Measurements from ENCODE around the gene C15orf40.
A peak's percentile ranks its signal among the peaks of the same experiment; 100 is the strongest.
"Not testable (repeated sequence)": the region's sequence is repeated elsewhere in the genome, so short reads cannot be mapped to it uniquely, and the experiment has no call there.

The C15orf40 gene

DNA sequence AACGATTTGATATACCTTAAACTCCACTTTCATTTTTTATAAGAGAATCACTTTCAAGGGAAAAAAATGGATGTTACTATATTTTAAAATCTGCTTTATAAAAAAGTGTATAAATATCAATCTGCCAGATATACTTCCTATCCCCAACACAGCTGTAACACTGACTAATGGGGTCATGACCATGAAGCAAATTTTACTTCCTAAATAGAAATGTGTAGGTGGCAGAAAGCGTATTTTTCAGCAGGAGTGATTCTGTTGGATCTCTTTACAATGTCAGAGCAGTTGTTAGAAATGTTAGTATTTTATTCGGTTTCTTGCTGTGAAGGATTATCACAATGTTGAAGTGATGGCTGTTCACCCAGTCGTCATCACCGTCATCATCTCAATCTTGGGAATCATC lies 5.5 kb upstream of the C15orf40 start:
- Histone ChIP-seq H3K36me3 (ENCODE audit: control insufficient read depth, insufficient read depth, low read length) (peaks cover 52% of the 10 kb centered on the region), H3K27me3 (ENCODE audit: control insufficient read depth, insufficient read depth, low read length) (no peaks in the 10 kb centered on the region), H3K27ac (ENCODE audit: low read depth, low read length) (no peak overlapping the region), H3K9ac (ENCODE audit: low read depth, low read length) (no peak overlapping the region), H3K9me3 (ENCODE audit: control insufficient read depth, insufficient read depth, low read length) (no peaks in the 10 kb centered on the region), H3K4me3 (ENCODE audit: low read depth, low read length) (no peak overlapping the region), H3K4me1 (ENCODE audit: control insufficient read depth, insufficient read depth, low read length) (peaks cover 2% of the 10 kb centered on the region)

DNA sequence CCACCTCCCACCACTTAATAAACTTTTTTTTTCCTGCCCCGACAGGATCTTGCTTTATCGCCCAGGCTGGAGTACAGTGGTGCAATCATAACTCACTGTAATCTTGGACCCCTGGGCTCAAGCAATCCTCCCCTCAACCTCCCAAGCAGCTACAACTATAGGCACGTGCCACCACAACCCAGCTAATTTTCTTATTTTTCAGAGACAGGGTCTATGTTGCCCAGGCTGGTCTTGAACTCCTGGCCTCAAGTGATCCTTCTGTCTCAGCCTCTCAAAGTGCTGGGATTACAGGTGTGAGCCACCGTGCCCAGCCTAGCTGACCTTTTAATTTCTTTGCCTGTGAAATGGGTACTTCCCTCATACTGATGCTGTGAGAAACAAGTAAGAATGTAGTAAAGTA lies 3.9 kb upstream of the C15orf40 start:
- Histone ChIP-seq H3K27me3 (ENCODE audit: control insufficient read depth, insufficient read depth, low read length) (no peaks in the 10 kb centered on the region), H3K9me3 (ENCODE audit: control insufficient read depth, insufficient read depth, low read length) (no peaks in the 10 kb centered on the region), H3K4me1 (ENCODE audit: control insufficient read depth, insufficient read depth, low read length) (peaks cover 6% of the 10 kb centered on the region), H3K27ac (ENCODE audit: low read depth, low read length) (no peak overlapping the region), H3K9ac (ENCODE audit: low read depth, low read length) (no peak overlapping the region), H3K4me3 (ENCODE audit: low read depth, low read length) (no peak overlapping the region), H3K36me3 (ENCODE audit: control insufficient read depth, insufficient read depth, low read length) (peaks cover 38% of the 10 kb centered on the region)

DNA sequence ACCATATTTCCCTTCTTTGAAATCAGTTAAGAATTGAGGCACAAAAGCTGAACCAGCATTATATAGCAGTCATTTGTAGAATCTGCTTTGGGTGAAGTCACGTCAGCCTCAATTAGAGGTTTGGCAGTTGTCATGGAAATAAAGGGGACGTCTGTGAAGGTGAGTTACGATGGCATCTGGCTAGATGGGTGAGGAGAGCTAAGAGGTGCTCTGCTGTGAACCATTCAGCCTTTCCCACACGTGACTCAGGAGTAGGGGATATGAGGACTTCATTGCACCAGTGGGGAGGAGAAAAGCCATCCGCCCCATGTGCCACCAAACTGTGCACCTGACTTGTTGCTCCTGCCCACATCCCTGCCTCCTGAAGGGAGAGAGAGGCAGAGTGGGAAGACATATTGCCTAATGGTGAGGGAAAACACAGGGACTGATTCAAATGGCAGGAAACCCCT lies 2.8 kb upstream of the C15orf40 start:
- Histone ChIP-seq H3K4me3 (ENCODE audit: low read depth, low read length) (no peak overlapping the region), H3K4me1 (ENCODE audit: control insufficient read depth, insufficient read depth, low read length) (peaks cover 15% of the 10 kb centered on the region), H3K27me3 (ENCODE audit: control insufficient read depth, insufficient read depth, low read length) (no peaks in the 10 kb centered on the region), H3K9me3 (ENCODE audit: control insufficient read depth, insufficient read depth, low read length) (no peaks in the 10 kb centered on the region), H3K9ac (ENCODE audit: low read depth, low read length) (no peak overlapping the region), H3K27ac (ENCODE audit: low read depth, low read length) (no peak overlapping the region), H3K36me3 (ENCODE audit: control insufficient read depth, insufficient read depth, low read length) (peaks cover 39% of the 10 kb centered on the region)

DNA sequence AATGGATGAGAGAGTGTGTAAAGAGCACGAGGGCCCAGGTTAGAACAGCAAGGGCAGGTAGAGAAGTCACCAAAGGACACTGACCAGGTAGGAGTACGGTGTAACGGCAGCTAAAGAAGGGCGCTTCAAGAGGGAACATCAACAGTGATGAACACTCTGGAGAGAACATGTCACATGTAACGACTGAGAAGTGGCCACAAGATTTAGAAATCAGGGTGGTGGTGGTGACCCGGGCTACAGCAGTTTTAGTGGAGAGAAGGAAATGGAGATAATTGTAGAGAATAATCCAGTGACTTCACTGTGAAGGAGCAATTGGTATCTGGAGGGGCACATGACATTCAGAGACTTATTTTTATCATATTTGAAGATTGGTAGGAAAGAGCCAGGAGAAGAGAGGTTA lies 1.2 kb upstream of the C15orf40 start:
- Histone ChIP-seq H3K4me3 (ENCODE audit: low read depth, low read length) (peak overlapping the region; percentile 93; the same call in 1 of the 2 replicates), H3K4me1 (ENCODE audit: control insufficient read depth, insufficient read depth, low read length) (peaks cover 15% of the 10 kb centered on the region), H3K9ac (ENCODE audit: low read depth, low read length) (no peak overlapping the region), H3K36me3 (ENCODE audit: control insufficient read depth, insufficient read depth, low read length) (peaks cover 38% of the 10 kb centered on the region), H3K27ac (ENCODE audit: low read depth, low read length) (no peak overlapping the region), H3K9me3 (ENCODE audit: control insufficient read depth, insufficient read depth, low read length) (no peaks in the 10 kb centered on the region), H3K27me3 (ENCODE audit: control insufficient read depth, insufficient read depth, low read length) (no peaks in the 10 kb centered on the region)

DNA sequence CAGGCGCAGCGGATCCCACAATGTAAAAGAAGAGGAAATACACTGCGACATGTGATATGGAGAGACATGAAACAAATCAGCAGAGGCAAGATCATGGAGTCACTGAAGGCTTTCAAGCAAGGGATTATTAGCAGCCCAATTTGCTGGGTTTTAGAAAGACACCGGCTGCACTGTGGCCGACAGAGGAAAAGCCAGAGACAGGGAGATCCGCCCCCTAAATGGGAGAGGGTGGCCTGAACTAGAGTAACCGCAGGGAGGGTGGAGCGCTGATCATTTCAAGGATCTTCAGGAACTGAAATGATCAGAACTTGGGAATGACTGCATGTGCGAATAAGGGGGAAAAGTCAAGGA lies 612 bp upstream of the C15orf40 start:
- Histone ChIP-seq H3K27ac (ENCODE audit: low read depth, low read length) (no peak overlapping the region), H3K36me3 (ENCODE audit: control insufficient read depth, insufficient read depth, low read length) (peaks cover 37% of the 10 kb centered on the region), H3K4me3 (ENCODE audit: low read depth, low read length) (peak overlapping the region; percentile 93), H3K9ac (ENCODE audit: low read depth, low read length) (peak overlapping the region; percentile 84), H3K9me3 (ENCODE audit: control insufficient read depth, insufficient read depth, low read length) (no peaks in the 10 kb centered on the region), H3K4me1 (ENCODE audit: control insufficient read depth, insufficient read depth, low read length) (peaks cover 15% of the 10 kb centered on the region), H3K27me3 (ENCODE audit: control insufficient read depth, insufficient read depth, low read length) (no peaks in the 10 kb centered on the region)

DNA sequence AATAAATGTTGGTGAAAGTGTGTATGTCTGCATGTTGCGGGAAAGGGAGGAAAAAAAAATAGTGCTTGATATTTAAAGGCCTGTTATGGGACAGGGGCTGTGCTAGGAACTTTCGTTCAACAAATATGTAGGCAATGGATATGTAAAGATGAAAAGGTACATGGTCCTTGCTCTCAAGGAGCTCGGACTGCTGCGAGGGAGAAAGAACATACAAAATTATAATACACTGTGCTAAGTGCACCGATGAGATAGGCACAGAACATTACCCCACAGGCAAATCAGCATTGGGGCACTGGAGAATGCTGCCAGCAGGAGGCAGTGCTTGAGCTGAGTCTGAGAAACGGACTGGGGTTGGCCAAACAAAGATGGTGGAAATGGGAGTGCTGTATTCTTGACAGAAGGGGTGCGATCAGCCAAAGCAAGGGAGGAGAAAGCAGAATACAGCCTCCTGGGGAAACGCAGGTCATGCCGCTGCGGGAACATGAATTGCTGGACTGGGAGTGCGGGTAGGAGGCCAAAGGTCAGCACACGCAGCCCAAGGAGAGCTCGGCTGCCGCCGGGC lies 649 bp downstream of the C15orf40 start:
- Histone ChIP-seq H3K9ac (ENCODE audit: low read depth, low read length) (peak overlapping the region; percentile 73), H3K9me3 (ENCODE audit: control insufficient read depth, insufficient read depth, low read length) (no peaks in the 10 kb centered on the region), H3K27me3 (ENCODE audit: control insufficient read depth, insufficient read depth, low read length) (no peaks in the 10 kb centered on the region), H3K4me1 (ENCODE audit: control insufficient read depth, insufficient read depth, low read length) (peaks cover 15% of the 10 kb centered on the region), H3K4me3 (ENCODE audit: low read depth, low read length) (peak overlapping the region; percentile 93), H3K27ac (ENCODE audit: low read depth, low read length) (peak overlapping the region; percentile 86), H3K36me3 (ENCODE audit: control insufficient read depth, insufficient read depth, low read length) (peaks cover 32% of the 10 kb centered on the region)

DNA sequence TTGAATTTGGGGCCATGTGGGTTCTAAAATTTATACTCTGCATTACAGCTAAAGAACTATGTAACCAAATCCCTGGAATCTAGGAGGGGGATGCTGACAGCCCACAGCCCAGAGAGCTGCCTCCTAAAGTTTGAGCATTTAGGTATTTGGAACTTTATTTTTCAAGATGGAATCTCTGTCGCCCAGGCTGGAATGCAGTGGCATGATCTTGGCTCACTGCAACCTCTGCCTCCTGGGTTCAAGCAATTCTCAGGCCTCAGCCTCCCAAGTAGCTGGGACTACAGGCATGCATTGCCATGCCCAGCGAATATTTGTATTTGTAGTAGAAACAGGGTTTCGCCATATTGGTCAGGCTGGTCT lies 10.8 kb downstream of the C15orf40 start:
- not testable (repeated sequence) for H3K27me3 ChIP-seq (ENCODE audit: control insufficient read depth, insufficient read depth, low read length); H3K4me3 ChIP-seq (ENCODE audit: low read depth, low read length); H3K9ac ChIP-seq (ENCODE audit: low read depth, low read length); H3K9me3 ChIP-seq (ENCODE audit: control insufficient read depth, insufficient read depth, low read length); H3K27ac ChIP-seq (ENCODE audit: low read depth, low read length); H3K4me1 ChIP-seq (ENCODE audit: control insufficient read depth, insufficient read depth, low read length)
- H3K36me3 ChIP-seq (ENCODE audit: control insufficient read depth, insufficient read depth, low read length) = peaks cover 12% of the 10 kb centered on the region; the same call in 1 of the 2 replicates

DNA sequence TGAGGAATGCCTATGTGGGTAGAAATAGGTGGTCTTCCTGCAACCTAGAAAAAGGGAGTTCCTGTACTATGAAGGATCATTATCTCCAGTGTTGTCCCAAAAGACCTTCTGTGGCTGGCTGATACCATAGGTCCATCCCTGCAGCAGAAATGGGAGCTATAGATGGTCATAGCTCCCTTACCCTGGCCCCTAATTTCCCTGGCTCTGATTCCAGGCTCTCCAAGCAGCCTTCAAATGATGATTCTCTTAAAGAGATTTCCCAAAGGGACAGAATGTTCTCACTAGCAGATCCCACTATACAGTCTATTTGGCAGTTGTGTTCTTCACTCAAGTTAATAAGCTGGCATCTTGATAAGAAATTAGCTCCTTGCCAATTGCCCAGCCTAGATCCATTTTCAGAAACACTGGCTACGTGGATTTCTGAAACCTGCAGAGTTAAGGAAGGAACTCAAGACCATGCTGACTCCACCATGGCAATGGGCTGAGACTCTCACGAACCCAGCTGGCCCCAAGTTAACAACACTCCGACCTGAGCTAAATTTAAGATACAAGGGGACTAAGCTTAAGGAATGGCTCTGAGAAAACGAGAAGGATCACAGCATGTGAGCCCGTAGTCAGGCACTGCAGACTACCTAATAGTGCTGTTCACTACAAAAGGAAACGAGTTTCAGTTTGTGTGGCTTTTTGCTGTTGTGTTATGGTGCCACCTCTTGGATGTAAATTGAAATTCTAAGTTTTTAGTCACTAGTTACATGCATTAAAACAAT lies 11.4 kb downstream of the C15orf40 start:
- H3K36me3 ChIP-seq (ENCODE audit: control insufficient read depth, insufficient read depth, low read length) = peaks cover 10% of the 10 kb centered on the region; the same call in 1 of the 2 replicates
- no peak overlapping the region for H3K4me3 ChIP-seq (ENCODE audit: low read depth, low read length)
- no peak overlapping the region for H3K9ac ChIP-seq (ENCODE audit: low read depth, low read length)
- H3K27me3 ChIP-seq (ENCODE audit: control insufficient read depth, insufficient read depth, low read length) = no peaks in the 10 kb centered on the region
- H3K4me1 ChIP-seq (ENCODE audit: control insufficient read depth, insufficient read depth, low read length) = no peaks in the 10 kb centered on the region
- no peaks in the 10 kb centered on the region for H3K9me3 ChIP-seq (ENCODE audit: control insufficient read depth, insufficient read depth, low read length)
- H3K27ac ChIP-seq (ENCODE audit: low read depth, low read length) = no peak overlapping the region

DNA sequence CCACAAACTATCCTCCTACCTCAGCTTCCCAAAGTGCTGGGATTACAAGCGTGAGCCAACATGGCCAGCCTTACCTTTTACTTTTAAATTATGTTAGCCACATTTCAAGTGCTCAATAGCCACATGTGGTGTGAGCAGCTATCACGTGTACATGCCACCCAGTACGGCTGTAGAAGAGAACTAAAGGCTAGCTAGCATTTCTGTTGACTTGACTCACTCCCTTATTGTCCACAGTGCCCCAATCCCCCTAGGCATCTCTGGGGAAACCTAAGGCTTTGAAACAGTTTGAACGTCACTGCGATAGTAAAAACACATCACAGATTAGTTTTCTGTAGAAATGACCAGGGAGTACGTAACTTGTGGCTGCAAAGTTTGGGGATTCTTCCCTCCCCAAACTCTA lies 12.0 kb downstream of the C15orf40 start:
- no peak overlapping the region for H3K27ac ChIP-seq (ENCODE audit: low read depth, low read length)
- H3K4me3 ChIP-seq (ENCODE audit: low read depth, low read length) = no peak overlapping the region
- no peak overlapping the region for H3K9ac ChIP-seq (ENCODE audit: low read depth, low read length)
- H3K4me1 ChIP-seq (ENCODE audit: control insufficient read depth, insufficient read depth, low read length) = no peaks in the 10 kb centered on the region
- no peaks in the 10 kb centered on the region for H3K27me3 ChIP-seq (ENCODE audit: control insufficient read depth, insufficient read depth, low read length)
- H3K36me3 ChIP-seq (ENCODE audit: control insufficient read depth, insufficient read depth, low read length) = peaks cover 4% of the 10 kb centered on the region; the same call in 1 of the 2 replicates
- H3K9me3 ChIP-seq (ENCODE audit: control insufficient read depth, insufficient read depth, low read length) = no peaks in the 10 kb centered on the region

DNA sequence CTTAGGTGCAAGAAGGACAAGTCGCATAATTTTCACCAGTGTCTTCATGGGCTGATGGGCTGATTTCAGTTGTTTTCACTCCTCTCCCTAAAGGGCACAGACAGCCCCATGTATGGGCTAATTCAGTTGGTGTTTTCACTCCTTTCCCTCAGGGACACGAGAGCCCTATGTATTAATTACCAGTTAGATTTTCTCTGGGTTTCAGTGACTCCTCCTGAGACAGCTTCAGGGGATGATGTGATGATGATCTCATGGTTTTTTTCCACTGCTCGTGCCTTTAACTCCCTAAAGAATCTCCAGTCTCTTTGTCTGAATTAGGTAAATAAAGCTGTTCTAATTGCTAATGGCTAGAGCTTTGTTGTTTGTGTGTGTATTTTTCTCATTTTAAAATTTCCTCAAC lies 15.5 kb downstream of the C15orf40 start:
- H3K27me3 ChIP-seq (ENCODE audit: control insufficient read depth, insufficient read depth, low read length) = no peaks in the 10 kb centered on the region
- no peak overlapping the region for H3K9ac ChIP-seq (ENCODE audit: low read depth, low read length)
- no peak overlapping the region for H3K27ac ChIP-seq (ENCODE audit: low read depth, low read length)
- H3K4me1 ChIP-seq (ENCODE audit: control insufficient read depth, insufficient read depth, low read length) = no peaks in the 10 kb centered on the region
- no peaks in the 10 kb centered on the region for H3K9me3 ChIP-seq (ENCODE audit: control insufficient read depth, insufficient read depth, low read length)
- no peak overlapping the region for H3K4me3 ChIP-seq (ENCODE audit: low read depth, low read length)
- no peaks in the 10 kb centered on the region for H3K36me3 ChIP-seq (ENCODE audit: control insufficient read depth, insufficient read depth, low read length)

DNA sequence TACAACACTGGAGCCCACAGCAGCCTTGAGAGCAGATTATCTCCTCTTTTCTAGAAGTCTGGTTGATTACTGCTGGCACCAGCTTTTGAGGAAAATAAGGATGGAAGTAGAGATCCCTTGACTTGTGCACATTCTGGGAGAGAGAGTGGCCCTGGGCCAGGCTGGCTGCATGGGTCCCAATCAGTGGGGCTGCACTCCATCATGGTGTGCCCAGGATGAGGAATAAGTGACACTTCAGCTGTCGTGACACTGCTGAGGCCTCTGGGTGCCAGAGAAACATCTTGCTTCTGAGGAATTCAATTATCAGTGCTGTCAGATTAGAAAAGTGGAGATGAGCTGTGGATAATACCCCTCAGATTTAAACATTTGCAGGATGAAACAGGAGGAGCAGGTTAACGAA lies 16.4 kb downstream of the C15orf40 start:
- Histone ChIP-seq H3K27me3 (ENCODE audit: control insufficient read depth, insufficient read depth, low read length) (no peaks in the 10 kb centered on the region), H3K4me1 (ENCODE audit: control insufficient read depth, insufficient read depth, low read length) (no peaks in the 10 kb centered on the region), H3K27ac (ENCODE audit: low read depth, low read length) (no peak overlapping the region), H3K36me3 (ENCODE audit: control insufficient read depth, insufficient read depth, low read length) (peaks cover 5% of the 10 kb centered on the region), H3K9me3 (ENCODE audit: control insufficient read depth, insufficient read depth, low read length) (no peaks in the 10 kb centered on the region), H3K4me3 (ENCODE audit: low read depth, low read length) (no peak overlapping the region), H3K9ac (ENCODE audit: low read depth, low read length) (no peak overlapping the region)

Measured in HUES48 (cell line).